SK-N-MC (cell line): Measurements from ENCODE around the gene GYS2.

Source experiments
- DNase-seq: peaks from one replicate; pipeline ENCODE4 v3.0.0-alpha.2; 2011; ENCODE audit warnings: low read depth, low spot score
- H3K27ac ChIP-seq: fragments of 200-600 bp; sonication (generic); 2 replicates; pipeline ENCODE4 v1.5.1; 2016; ENCODE audit warnings: mixed run types
- H3K36me3 ChIP-seq: fragments of 200-600 bp; sonication (generic); 2 replicates; pipeline ENCODE4 v1.6.1; 2017; ENCODE audit warnings: antibody characterized with exemption, low read length, mixed read lengths; ENCODE audit not compliant: insufficient read depth
- H3K4me3 ChIP-seq: fragments of 200-600 bp; sonication (generic); 2 replicates; pipeline ENCODE4 v1.5.1; 2016
- H3K9ac ChIP-seq: fragments of 200-600 bp; sonication (generic); 2 replicates; pipeline ENCODE4 v1.8.0; 2017; ENCODE audit warnings: mixed run types, mixed read lengths; ENCODE audit not compliant: insufficient read length
- H3K9me3 ChIP-seq: fragments of 200-600 bp; sonication (generic); 2 replicates; pipeline ENCODE4 v1.6.1; 2017; ENCODE audit warnings: low read depth, mild to moderate bottlenecking, antibody characterized with exemption, low read length, moderate library complexity, mixed read lengths
- EZH2 ChIP-seq: fragments of 200-600 bp; sonication (generic); IDR thresholded peaks from one replicate; pipeline ENCODE4 v1.6.1; 2017; ENCODE audit warnings: antibody characterized with exemption
- FOXP2 ChIP-seq: optimal IDR thresholded peaks from 2 replicates; pipeline ENCODE3; 2011; ENCODE audit warnings: mild to moderate bottlenecking, moderate library complexity; ENCODE audit not compliant: insufficient read depth; ENCODE audit errors: extremely low read length, control extremely low read depth
- POLR2AphosphoS5 ChIP-seq: IDR thresholded peaks from 2 replicates; pipeline ENCODE4 v1.6.1; 2012; ENCODE audit warnings: mild to moderate bottlenecking, low read depth, low read length, borderline replicate concordance

The GYS2 gene

DNA sequence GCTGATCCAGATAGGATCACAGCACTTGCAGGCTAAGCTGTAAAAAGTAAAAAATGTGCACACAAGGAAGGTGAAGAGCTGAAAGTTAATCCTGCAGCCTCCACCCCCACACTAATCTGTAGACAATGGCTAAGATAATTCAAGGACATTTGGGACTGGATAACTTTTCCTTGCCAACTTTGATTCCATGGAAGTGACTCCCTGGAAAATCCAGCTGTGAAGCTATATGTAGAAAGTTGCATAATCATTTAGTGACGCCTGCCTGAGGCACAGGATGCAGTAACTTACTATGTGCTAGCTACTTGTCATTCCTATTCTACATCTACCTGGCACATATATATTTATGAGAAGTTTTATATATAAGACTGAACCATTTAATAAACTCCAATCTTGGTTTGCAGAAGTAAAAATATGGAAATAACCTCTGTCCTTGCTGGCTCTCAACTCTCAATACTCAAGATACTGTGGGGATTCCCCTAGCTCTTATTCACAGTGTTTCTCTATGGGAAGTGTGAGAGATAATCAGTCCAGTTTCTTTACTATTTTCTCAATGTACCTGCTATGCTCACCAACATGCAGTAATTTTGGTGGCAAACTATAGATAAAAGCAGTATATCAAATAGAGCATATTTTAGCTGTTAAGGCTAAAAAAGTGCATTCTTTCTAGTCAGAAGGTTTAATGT, 38.2 kb upstream of the GYS2 start:
- no peaks in the 10 kb centered on the region for H3K9me3 ChIP-seq
- TF ChIP-seq POLR2AphosphoS5 (no peak), FOXP2 (no peak), EZH2 (no peak)
- no peak overlapping the region for H3K4me3 ChIP-seq
- H3K27ac ChIP-seq: peak overlapping the region; percentile 79
- peaks cover 96% of the 10 kb centered on the region for H3K36me3 ChIP-seq
- DNase-seq: no peak
- no peak overlapping the region for H3K9ac ChIP-seq

DNA sequence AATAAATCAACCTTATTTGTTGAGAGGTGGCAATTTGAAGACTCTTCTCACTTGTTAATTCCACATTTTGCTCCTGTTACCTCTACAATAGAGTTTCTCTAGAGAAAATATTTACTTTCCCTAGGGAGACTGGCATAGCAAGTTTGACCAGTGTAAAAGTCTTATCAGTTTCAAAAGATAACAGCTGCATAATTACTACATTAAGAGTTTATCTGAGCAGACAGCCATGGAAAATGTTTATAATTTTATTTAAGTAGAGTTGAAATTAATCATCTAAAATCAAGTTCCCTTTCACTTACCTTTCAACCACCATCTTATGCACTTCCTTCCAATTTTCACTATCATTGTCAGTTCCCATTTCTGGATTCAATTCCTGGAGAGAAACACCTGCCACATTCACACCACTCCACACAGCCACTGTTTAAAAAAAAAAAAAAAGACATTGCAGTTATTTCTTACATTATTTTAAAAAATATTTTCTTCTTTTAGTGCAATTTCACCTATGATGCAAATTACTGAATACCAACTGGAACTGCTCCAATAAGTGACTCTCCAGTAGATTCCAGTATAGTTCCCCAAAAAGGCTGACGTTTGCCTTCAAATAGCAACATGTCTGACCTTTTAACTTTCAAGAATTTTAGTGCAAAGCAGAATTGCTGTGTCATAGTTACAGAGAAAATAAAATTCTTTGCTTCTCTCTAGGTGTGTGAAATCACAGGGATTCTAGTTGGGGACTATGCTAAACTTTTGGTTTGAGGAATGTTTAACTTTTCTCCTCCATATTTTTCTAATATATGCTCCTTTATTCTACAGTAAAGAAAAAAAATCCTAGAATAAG, 33.6 kb upstream of the GYS2 start:
- Histone ChIP-seq H3K9ac (no peak overlapping the region), H3K36me3 (peaks cover 88% of the 10 kb centered on the region), H3K9me3 (no peaks in the 10 kb centered on the region), H3K4me3 (no peak overlapping the region), H3K27ac (peak overlapping the region; percentile 58)
- DNase-seq: no peak
- TF ChIP-seq POLR2AphosphoS5: no peak
- TF ChIP-seq EZH2: no peak
- TF ChIP-seq FOXP2: no peak

DNA sequence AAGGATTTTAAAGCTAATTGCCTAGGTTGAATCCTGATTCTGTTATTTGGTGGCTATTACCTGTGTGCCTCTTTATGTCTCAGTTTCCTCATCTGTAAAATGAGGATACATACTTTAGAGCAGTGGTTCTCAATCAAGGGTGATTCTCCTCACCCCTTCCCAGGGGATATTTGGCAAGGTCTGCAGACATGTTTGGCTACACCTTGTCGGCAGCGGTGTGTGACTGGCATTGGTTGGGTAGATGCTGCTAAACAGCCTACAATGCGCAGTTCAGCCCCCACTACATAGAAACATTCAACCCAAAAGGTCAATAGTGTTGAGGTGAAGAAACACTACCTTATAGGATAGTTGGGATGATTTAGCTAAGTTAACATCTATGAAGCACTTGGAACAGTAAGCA, 29.6 kb upstream of the GYS2 start:
- Histone ChIP-seq H3K36me3 (peaks cover 58% of the 10 kb centered on the region), H3K27ac (no peak overlapping the region)

DNA sequence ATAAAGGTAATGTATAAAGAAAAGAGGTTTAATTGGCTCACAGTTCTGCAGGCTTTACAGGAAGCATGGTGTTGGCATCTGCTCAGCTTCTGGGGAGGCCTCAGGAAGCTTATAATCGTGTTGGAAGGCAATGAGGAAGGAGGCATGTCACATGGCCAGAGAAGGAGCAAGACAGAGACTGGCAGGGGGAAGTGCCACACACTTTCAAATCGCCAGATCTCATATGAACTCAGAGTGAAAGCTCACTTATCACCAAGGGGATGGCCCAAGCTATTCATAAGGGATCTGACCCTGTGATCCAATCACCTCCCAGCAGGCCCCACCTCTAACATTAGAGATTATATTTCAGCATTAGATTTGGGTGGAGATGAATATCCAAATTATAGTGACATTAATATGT, 26.7 kb upstream of the GYS2 start:
- DNase-seq: no peak
- Histone ChIP-seq H3K9ac (no peak overlapping the region), H3K36me3 (peaks cover 30% of the 10 kb centered on the region), H3K9me3 (no peaks in the 10 kb centered on the region), H3K4me3 (no peak overlapping the region), H3K27ac (no peak overlapping the region)
- TF ChIP-seq EZH2: no peak
- no peak for TF ChIP-seq POLR2AphosphoS5
- no peak for TF ChIP-seq FOXP2

More for the DNA sequence above, 29.6 kb upstream of the GYS2 start:
- TF ChIP-seq EZH2 (no peak), POLR2AphosphoS5 (peak; percentile 14; the same call in 1 of the 2 replicates), FOXP2 (no peak)
- no peak for DNase-seq
- no peak overlapping the region for H3K9ac ChIP-seq
- no peak overlapping the region for H3K4me3 ChIP-seq
- H3K9me3 ChIP-seq: no peaks in the 10 kb centered on the region

DNA sequence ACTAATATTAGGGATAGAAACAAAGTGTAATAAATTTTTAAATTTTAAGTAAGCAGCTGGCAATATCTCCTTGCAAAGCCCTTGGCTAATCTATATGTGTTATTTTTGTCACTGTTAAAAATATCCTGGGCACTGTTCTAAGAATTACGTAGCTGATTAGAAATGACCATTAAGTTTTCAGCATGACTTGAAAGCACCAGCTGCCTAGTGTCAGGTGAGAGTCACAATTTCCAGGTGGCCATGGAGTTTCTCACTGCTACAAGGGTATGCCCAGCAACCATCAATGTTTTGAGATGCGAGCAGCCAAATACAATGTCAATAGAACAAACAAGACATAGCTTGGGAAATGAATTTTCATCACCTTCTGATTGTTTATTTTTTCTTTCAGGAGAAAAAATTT, 23.3 kb upstream of the GYS2 start:
- no peak overlapping the region for H3K9ac ChIP-seq
- no peak overlapping the region for H3K4me3 ChIP-seq
- TF ChIP-seq EZH2: no peak
- no peak for TF ChIP-seq POLR2AphosphoS5
- TF ChIP-seq FOXP2: no peak
- 0 out of 2 replicates have a peak, but pooled peaks cover 3% of the 10 kb centered on the region for H3K36me3 ChIP-seq
- H3K9me3 ChIP-seq: no peaks in the 10 kb centered on the region
- no peak overlapping the region for H3K27ac ChIP-seq
- DNase-seq: no peak

DNA sequence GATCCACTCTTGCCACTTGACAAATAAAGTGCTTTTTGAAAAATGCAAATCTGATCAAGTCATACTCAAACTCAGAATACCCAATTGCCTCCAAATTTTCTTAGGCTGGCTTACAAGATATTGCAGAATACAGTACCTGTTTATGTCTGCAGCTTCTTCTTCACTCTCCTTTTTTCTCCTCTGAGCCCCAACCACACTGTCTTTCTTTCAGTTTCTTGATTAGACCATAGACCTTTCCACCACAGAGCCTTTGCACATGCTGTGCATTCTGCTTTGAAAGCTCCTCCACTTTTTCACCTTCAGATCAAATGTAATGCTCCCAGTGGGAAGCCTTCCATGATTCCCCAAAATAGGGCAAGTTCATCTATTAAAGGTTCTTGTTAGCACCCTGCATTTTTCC, 13.9 kb upstream of the GYS2 start:
- no peak for TF ChIP-seq POLR2AphosphoS5
- Histone ChIP-seq H3K36me3 (no peaks in the 10 kb centered on the region), H3K27ac (no peak overlapping the region), H3K4me3 (no peak overlapping the region), H3K9ac (no peak overlapping the region), H3K9me3 (no peaks in the 10 kb centered on the region)
- no peak for DNase-seq

DNA sequence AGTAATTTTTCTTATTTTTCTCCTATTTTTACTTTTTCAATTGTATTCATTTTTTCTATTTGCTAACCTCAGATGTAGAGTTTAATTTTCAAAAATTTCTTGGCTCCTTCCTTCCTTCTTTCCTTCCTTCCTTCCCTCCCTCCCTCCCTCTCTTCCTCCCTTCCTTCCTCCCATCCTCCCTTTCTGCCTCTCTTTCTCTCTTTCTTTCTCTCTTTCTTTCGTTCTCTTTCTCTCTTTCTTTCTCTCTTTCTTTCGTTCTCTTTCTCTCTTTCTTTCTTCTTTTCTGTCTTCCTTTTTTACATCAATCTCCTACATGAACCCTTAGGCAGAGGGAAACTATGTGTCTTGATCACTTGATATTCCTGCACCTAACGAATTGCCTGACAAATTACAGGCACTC, 12.4 kb upstream of the GYS2 start:
- TF ChIP-seq POLR2AphosphoS5: no peak
- TF ChIP-seq EZH2: no peak
- TF ChIP-seq FOXP2: no peak
- H3K27ac ChIP-seq: no peak overlapping the region
- H3K9me3 ChIP-seq: no peaks in the 10 kb centered on the region
- H3K4me3 ChIP-seq: no peak overlapping the region
- H3K9ac ChIP-seq: no peak overlapping the region
- no peak for DNase-seq
- no peaks in the 10 kb centered on the region for H3K36me3 ChIP-seq

DNA sequence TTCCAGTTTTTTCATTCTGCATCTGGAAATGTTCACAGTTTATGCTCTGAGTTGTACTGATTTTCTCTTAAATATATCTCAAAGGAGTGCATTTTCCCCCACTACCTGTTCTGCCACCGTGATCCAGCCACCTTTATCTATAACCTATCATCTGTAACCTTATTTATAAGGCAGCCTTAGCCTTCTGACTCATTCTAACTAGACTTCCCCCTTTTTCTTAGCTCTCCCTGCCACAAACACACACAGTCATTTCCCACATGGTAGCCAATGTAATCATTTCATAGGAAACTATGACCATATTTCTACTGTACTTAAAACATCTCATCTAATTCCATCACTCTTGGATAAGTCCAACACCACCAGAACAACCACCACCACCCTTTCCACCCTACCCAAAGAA, 10.8 kb upstream of the GYS2 start:
- TF ChIP-seq POLR2AphosphoS5: no peak
- TF ChIP-seq EZH2: no peak
- no peak for TF ChIP-seq FOXP2
- Histone ChIP-seq H3K4me3 (no peak overlapping the region), H3K27ac (no peak overlapping the region), H3K36me3 (no peaks in the 10 kb centered on the region), H3K9ac (no peak overlapping the region), H3K9me3 (no peaks in the 10 kb centered on the region)
- no peak for DNase-seq
